ENCODE measurements around the gene ATP6V0D1. TPM values are rescaled to one million over a fixed set of nuclear protein-coding genes. Genes with fewer than 3 reads are reported as not detected.

Gene ATP6V0D1
- total and polyA plus RNA-seq, 2 of the 4 experiments (the other 2 are of a cell fraction), result 112 to 124 TPM

DNA sequence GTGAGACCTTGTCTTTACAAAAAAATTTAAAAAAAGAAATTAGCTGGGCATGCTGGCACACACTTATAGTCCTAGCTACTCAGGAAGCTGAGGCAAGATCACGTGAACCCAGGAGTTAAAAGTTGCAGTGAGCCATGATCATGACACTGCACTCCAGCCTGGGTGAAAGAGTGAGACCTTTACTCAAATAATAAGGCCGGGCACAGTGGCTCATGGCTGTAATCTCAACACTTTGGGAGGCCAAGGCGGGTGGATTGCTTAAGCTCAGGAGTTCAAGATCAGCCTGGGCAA, 36.1 kb upstream of the ATP6V0D1 start:
- H2AK5ac ChIP-seq (ENCODE audit: low read depth, low read length), result no peak overlapping the region
- peaks cover 6% of the 10 kb centered on the region for H3K4me1 ChIP-seq (ENCODE audit: control insufficient read depth, insufficient read depth, low read length)
- H2AFZ ChIP-seq (replicated peaks; ENCODE audit: low read length, poor library complexity), result no peak overlapping the region
- H3K27me3 ChIP-seq (ENCODE audit: control insufficient read depth, insufficient read depth, low read length), result no peaks in the 10 kb centered on the region
- no peak overlapping the region for H2AK9ac ChIP-seq (replicated peaks; ENCODE audit: low read depth, low read length, poor library complexity)
- ChIA-PET CTCF (interaction anchor here (1.2 kb wide), 1 partner anchor 150 kb away, joined by 3 read pairs; no protein-coding TSS in a partner anchor), POLR2A (ENCODE audit: unreplicated experiment) (no interaction called here)
- intact Hi-C loops (cut with micrococcal nuclease), result no loop called here
- no peak overlapping the region for H4K5ac ChIP-seq (ENCODE audit: low read depth, low read length)
- no peak overlapping the region for H3K23ac ChIP-seq (ENCODE audit: low read depth, low read length)
- no peak overlapping the region for H2BK20ac ChIP-seq (ENCODE audit: low read depth, low read length)
- in situ Hi-C loops (cut with MboI; ENCODE audit: low sequenced_read_pairs), result no loop called here
- no peak overlapping the region for H2BK5ac ChIP-seq (ENCODE audit: low read depth, low read length, poor library complexity, severe bottlenecking)
- no peaks in the 10 kb centered on the region for H3K9me3 ChIP-seq (ENCODE audit: control insufficient read depth, insufficient read depth, low read length)
- peaks cover 3% of the 10 kb centered on the region; the same call in 1 of the 2 replicates for H4K20me1 ChIP-seq (ENCODE audit: insufficient read depth, low read length)
- H4K91ac ChIP-seq (ENCODE audit: insufficient read depth, low read depth, low read length), result no peak overlapping the region
- DNase-seq, result no peak
- no CpG with 5 or more reads among the region's 3 CpGs for WGBS, 2 experiments (ENCODE audit: extremely low coverage in 2 of 2, insufficient read length in 1 of 2)
- H3K4ac ChIP-seq (ENCODE audit: low read depth, low read length), result no peak overlapping the region
- H3K9ac ChIP-seq (ENCODE audit: low read depth, low read length), result no peak overlapping the region
- H3K79me1 ChIP-seq (ENCODE audit: low read depth in 1 of 2, low read length in 2 of 2), result no peaks in the 10 kb centered on the region
- TF ChIP-seq BHLHE40 (IDR thresholded peaks at IDR 0.05; ENCODE audit: low read depth, low read length), result no peak
- TF ChIP-seq RFX5 (IDR thresholded peaks at IDR 0.05; ENCODE audit: low read depth, low read length), result no peak
- TF ChIP-seq MXI1 (IDR thresholded peaks at IDR 0.05; ENCODE audit: borderline replicate concordance, low read depth, low read length), result no peak
- TF ChIP-seq, protein P1, sequence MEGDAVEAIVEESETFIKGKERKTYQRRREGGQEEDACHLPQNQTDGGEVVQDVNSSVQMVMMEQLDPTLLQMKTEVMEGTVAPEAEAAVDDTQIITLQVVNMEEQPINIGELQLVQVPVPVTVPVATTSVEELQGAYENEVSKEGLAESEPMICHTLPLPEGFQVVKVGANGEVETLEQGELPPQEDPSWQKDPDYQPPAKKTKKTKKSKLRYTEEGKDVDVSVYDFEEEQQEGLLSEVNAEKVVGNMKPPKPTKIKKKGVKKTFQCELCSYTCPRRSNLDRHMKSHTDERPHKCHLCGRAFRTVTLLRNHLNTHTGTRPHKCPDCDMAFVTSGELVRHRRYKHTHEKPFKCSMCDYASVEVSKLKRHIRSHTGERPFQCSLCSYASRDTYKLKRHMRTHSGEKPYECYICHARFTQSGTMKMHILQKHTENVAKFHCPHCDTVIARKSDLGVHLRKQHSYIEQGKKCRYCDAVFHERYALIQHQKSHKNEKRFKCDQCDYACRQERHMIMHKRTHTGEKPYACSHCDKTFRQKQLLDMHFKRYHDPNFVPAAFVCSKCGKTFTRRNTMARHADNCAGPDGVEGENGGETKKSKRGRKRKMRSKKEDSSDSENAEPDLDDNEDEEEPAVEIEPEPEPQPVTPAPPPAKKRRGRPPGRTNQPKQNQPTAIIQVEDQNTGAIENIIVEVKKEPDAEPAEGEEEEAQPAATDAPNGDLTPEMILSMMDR (conservative IDR thresholded peaks at IDR 0.05; ENCODE audit: low read depth, low read length), result no peak
- no peak overlapping the region for H3K14ac ChIP-seq (replicated peaks; ENCODE audit: low read depth, low read length)
- H4K8ac ChIP-seq (ENCODE audit: low read depth in 2 of 2, low read length in 2 of 2), result no peak overlapping the region
- no peak overlapping the region for H3K4me3 ChIP-seq (ENCODE audit: insufficient read depth, low read depth, low read length)
- no peak overlapping the region for H3K56ac ChIP-seq (ENCODE audit: extremely low read depth, insufficient read depth, low read length)
- no peak overlapping the region for H3K4me2 ChIP-seq (ENCODE audit: low read depth, low read length)
- H3K27ac ChIP-seq (ENCODE audit: insufficient read depth, low read length), result no peak overlapping the region
- H2BK120ac ChIP-seq (ENCODE audit: low read depth, low read length), result no peak overlapping the region
- dilution Hi-C loops (cut with HindIII; ENCODE audit: low sequenced_read_pairs, unreplicated experiment), result no loop called here
- no peak overlapping the region for H2BK15ac ChIP-seq (ENCODE audit: low read depth, low read length)
- H3K18ac ChIP-seq (ENCODE audit: low read depth, low read length), result no peak overlapping the region
- H3K36me3 ChIP-seq (ENCODE audit: control insufficient read depth, insufficient read depth, low read length), result no peaks in the 10 kb centered on the region
- ATAC-seq (ENCODE audit: low read depth), result no peak
- no TSS peak for BruUV-seq (replicated peaks)
- H3K9me1 ChIP-seq (ENCODE audit: insufficient read depth, low read length), result peaks cover 4% of the 10 kb centered on the region; the same call in 1 of the 2 replicates
